22Rv1 (cell line): ENCODE data around the gene CARM1.
"Not testable (repeated sequence)": the region's sequence is repeated elsewhere in the genome, so short reads cannot be mapped to it uniquely, and the experiment has no call there.

Source experiments
- H3K27ac ChIP-seq: fragments of 450-650 bp; 2 replicates; pipeline ENCODE4 v1.5.1; 2017
- ZFX ChIP-seq: fragments of 450-650 bp; IDR thresholded peaks from 2 replicates; pipeline ENCODE4 v1.6.1; 2017; ENCODE audit warnings: antibody characterized with exemption, borderline replicate concordance
- TF ChIP-seq, protein P1 (sequence below): fragments of 450-650 bp; IDR thresholded peaks from 2 replicates; pipeline ENCODE4 v1.5.1; 2017; ENCODE audit warnings: mild to moderate bottlenecking

CARM1 gene

GRCh38 chr19:10852098-10852800 is 19.1 kb upstream of the CARM1 start:
- no peak for TF ChIP-seq ZFX
- TF ChIP-seq, protein P1, sequence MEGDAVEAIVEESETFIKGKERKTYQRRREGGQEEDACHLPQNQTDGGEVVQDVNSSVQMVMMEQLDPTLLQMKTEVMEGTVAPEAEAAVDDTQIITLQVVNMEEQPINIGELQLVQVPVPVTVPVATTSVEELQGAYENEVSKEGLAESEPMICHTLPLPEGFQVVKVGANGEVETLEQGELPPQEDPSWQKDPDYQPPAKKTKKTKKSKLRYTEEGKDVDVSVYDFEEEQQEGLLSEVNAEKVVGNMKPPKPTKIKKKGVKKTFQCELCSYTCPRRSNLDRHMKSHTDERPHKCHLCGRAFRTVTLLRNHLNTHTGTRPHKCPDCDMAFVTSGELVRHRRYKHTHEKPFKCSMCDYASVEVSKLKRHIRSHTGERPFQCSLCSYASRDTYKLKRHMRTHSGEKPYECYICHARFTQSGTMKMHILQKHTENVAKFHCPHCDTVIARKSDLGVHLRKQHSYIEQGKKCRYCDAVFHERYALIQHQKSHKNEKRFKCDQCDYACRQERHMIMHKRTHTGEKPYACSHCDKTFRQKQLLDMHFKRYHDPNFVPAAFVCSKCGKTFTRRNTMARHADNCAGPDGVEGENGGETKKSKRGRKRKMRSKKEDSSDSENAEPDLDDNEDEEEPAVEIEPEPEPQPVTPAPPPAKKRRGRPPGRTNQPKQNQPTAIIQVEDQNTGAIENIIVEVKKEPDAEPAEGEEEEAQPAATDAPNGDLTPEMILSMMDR, result no peak
- H3K27ac ChIP-seq, result no peak overlapping the region

GRCh38 chr19:10852941-10853340 is 18.4 kb upstream of the CARM1 start:
- no peak for TF ChIP-seq ZFX
- TF ChIP-seq, protein P1, result no peak
- no peak overlapping the region for H3K27ac ChIP-seq

DNA sequence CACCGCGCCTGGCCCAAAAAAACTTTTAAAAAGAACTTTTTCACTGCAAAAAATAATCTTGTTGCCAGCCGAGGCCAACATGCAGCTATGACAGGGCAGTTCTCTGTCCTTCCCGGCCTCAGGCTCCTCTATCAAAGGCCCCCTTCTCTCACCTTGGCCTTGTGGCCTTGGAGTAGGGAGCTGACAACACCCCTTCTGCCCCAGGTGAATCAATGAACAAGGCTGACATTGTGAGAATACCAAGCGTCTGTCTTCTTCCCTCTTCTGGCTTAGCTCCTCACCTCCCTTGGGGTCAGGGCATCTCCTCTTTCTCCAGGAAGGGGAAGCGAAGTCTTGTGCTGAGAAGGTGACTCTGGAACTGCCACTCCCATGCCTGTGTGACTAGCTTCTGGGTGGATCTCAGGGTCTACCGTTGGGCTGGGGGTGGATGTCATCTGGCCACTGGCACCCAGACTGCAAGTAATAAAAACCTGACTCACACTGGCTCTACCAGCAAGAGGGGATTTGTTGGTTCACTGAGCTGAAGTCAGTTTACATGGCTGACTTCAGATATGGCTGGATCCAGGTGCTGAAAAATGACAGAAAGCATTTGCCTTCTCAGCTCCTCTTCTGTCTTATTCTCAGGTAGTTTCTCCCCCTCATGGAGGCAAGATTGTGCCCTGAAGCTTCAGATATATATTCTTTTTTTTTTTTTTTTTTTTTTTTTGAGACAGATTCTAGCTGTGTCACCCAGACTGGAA is 16.8 kb upstream of the CARM1 start:
- no peak overlapping the region for H3K27ac ChIP-seq
- TF ChIP-seq, protein P1, result no peak
- TF ChIP-seq ZFX, result no peak

GRCh38 chr19:10855879-10856522 is 15.4 kb upstream of the CARM1 start:
- no peak for TF ChIP-seq ZFX
- TF ChIP-seq, protein P1, result peak; percentile 77
- no peak overlapping the region for H3K27ac ChIP-seq

GRCh38 chr19:10856899-10857298 is 14.5 kb upstream of the CARM1 start:
- H3K27ac ChIP-seq, result not testable (repeated sequence)

DNA sequence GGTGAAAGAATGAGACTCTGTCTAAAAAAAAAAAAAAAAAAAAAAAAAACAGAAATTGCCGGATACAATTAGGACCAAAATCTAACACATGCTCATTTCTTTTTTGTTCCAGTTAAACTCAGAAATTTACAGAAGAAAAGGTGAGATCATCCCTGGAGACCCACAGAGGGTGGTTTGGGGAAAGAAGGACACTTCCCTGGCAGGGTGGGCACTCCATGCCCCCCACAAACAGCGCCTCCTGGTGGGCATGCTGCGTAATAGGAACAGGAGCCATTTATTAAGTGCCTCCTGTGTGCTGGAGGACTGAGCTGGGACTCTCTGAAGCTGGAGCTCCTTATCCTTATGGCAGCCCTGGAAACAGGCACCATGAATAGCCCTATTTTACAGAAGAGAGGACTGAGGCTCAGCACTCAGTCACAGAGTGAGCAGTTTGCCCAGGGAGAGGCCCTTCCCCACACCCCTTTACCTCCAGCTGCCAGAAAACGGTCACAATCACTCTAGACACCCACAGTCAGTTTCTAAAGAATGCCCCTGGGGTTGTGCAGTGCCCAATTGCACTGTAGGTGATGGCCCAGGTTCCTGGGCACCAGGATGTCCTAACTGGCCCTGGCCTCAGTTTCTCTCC is 13.0 kb upstream of the CARM1 start:
- TF ChIP-seq ZFX, result no peak
- TF ChIP-seq, protein P1, result peak; percentile 83

GRCh38 chr19:10861103-10861651 is 10.2 kb upstream of the CARM1 start:
- H3K27ac ChIP-seq, result no peak overlapping the region
- TF ChIP-seq, protein P1, result peak; percentile 47
- no peak for TF ChIP-seq ZFX

More for the DNA sequence above, 13.0 kb upstream of the CARM1 start:
- no peak overlapping the region for H3K27ac ChIP-seq
